GM13977 (cell line): ENCODE data around the gene GALNT1.

Source experiments
- DNase-seq: peaks from one replicate; pipeline ENCODE4 v3.0.0; 2012; ENCODE audit warnings: low spot score
- CTCF ChIP-seq: IDR thresholded peaks from 2 replicates; pipeline ENCODE4 v1.5.1; 2012; ENCODE audit warnings: mild to moderate bottlenecking, control low read depth; ENCODE audit not compliant: insufficient read depth; ENCODE audit errors: extremely low read depth, missing control alignments
- in situ Hi-C: fragments of 300-500 bp; cut with MboI; formaldehyde crosslinking; loops from one replicate; pipeline ENCODE4 v1.12.0; 2022; ENCODE audit warnings: low sequenced_read_pairs, low pct_unique_long_range_greater_than_20kb, mixed read lengths, inconsistent platforms; ENCODE audit not compliant: unreplicated experiment

The GALNT1 gene

GRCh38 chr18:35736696-35737095 is 155.2 kb downstream of the GALNT1 start:
- DNase-seq = no peak
- no peak for TF ChIP-seq CTCF
- in situ Hi-C loops = no loop called here

GRCh38 chr18:35739778-35740177 is 158.2 kb downstream of the GALNT1 start:
- DNase-seq = no peak
- in situ Hi-C loops = no loop called here
- no peak for TF ChIP-seq CTCF

- in situ Hi-C loops = no loop called here
- no peak for DNase-seq
- no peak for TF ChIP-seq CTCF
Measured at GRCh38 chr18:35740656-35741055, 159.1 kb downstream of the GALNT1 start.

GRCh38 chr18:35743916-35744315 is 162.4 kb downstream of the GALNT1 start:
- in situ Hi-C loops = no loop called here
- no peak for TF ChIP-seq CTCF
- no peak for DNase-seq

GRCh38 chr18:35745814-35746213 is 164.3 kb downstream of the GALNT1 start:
- in situ Hi-C loops = no loop called here
- no peak for TF ChIP-seq CTCF

GRCh38 chr18:35746826-35747339 is 165.3 kb downstream of the GALNT1 start:
- DNase-seq = no peak
- TF ChIP-seq CTCF = no peak
- in situ Hi-C loops = no loop called here

More at GRCh38 chr18:35745814-35746213, 164.3 kb downstream of the GALNT1 start:
- DNase-seq = no peak
